ENCODE data around the gene TGM1.

TGM1 gene

GRCh38 chr14:24270537-24271133, 7.7 kb upstream of the TGM1 start:
- no peak for DNase-seq

- DNase-seq: no peak
These were observed 7.0 kb upstream of the TGM1 start for GRCh38 chr14:24269910-24270536.

GRCh38 chr14:24269368-24269767, 6.4 kb upstream of the TGM1 start:
- no peak for DNase-seq

- DNase-seq: no peak
These were observed 5.2 kb upstream of the TGM1 start for GRCh38 chr14:24268225-24268624.

- DNase-seq: no peak
These were observed 4.5 kb upstream of the TGM1 start for GRCh38 chr14:24267516-24267915.

- DNase-seq: no peak
These were observed 3.6 kb upstream of the TGM1 start for GRCh38 chr14:24266344-24267244.

- DNase-seq: no peak
These were observed 1.3 kb upstream of the TGM1 start for GRCh38 chr14:24264298-24264697.

- DNase-seq: no peak
These were observed 871 bp upstream of the TGM1 start for GRCh38 chr14:24263848-24264247.

GRCh38 chr14:24261969-24262327, 1.0 kb downstream of the TGM1 start:
- no peak for DNase-seq

- DNase-seq: no peak
These were observed 1.6 kb downstream of the TGM1 start for GRCh38 chr14:24261256-24261968.

- no peak for DNase-seq
These were observed 2.2 kb downstream of the TGM1 start for GRCh38 chr14:24260780-24261157.

- no peak for DNase-seq
These were observed 2.8 kb downstream of the TGM1 start for GRCh38 chr14:24260026-24260779.

GRCh38 chr14:24259282-24260025, 3.5 kb downstream of the TGM1 start:
- DNase-seq: no peak

GRCh38 chr14:24258548-24259265, 4.3 kb downstream of the TGM1 start:
- no peak for DNase-seq

GRCh38 chr14:24258119-24258518, 4.9 kb downstream of the TGM1 start:
- DNase-seq: no peak

- no peak for DNase-seq
These were observed 6.0 kb downstream of the TGM1 start for GRCh38 chr14:24256960-24257359.

GRCh38 chr14:24255931-24256711, 6.9 kb downstream of the TGM1 start:
- no peak for DNase-seq

GRCh38 chr14:24255438-24255837, 7.5 kb downstream of the TGM1 start:
- DNase-seq: no peak

GRCh38 chr14:24254630-24255392, 8.2 kb downstream of the TGM1 start:
- no peak for DNase-seq

GRCh38 chr14:24253936-24254335, 9.0 kb downstream of the TGM1 start:
- DNase-seq: no peak
